ENCODE data around the gene NAAA.

- TF ChIP-seq CTCF (IDR thresholded peaks at IDR 0.05) (no peak), POLR2A (IDR thresholded peaks at IDR 0.05) (no peak)
Measured at GRCh38 chr4:75921910-75922309, 18.9 kb downstream of the NAAA start.

Measured in body of pancreas (tissue), 4 donors.